Activated T-cell treated with anti-CD3 and anti-CD28 coated beads for 4 hours (primary cell): ENCODE measurements around the gene FANCE.

ENCODE experiments used
- DNase-seq: peaks from one replicate; pipeline ENCODE4 v3.0.0-alpha.2; 2020

FANCE gene

GRCh38 chr6:35468980-35469750, 17.0 kb downstream of the FANCE start:
- no peak for DNase-seq

DNA sequence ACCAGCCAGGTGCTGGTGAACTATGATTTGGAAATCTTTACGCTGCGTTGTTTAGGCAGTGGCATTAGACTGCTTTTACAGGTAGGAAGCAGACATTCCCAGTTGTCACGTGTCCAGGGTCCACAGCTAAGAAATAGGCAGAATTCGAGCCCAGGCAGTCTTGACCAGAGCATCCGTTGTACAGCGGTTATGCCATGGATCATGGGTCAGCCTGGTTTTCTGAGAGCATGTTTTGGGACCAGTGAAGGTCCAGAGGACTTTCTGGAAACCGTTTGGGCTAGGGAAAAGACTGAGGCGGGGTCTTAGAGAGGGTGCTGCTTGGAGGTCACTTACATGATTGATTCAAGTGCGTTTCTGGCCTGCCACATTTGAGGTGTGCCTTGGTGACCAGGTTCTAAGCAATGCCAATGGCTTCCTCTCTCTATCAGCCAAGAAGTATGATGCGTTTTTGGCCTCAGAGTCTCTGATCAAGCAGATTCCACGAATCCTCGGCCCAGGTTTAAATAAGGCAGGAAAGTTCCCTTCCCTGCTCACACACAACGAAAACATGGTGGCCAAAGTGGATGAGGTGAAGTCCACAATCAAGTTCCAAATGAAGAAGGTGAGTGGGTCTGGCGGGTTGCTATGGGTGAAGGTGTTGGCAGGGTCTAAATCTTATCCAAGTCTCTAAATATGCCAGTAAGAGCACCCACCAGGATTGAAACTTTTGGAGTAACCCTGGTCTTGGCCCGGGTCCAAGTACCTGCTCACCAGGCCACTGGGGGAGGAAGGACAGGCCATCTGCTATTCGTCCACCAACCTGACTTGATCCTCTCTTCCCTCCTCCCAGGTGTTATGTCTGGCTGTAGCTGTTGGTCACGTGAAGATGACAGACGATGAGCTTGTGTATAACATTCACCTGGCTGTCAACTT, 17.9 kb downstream of the FANCE start:
- DNase-seq = no peak

- no peak for DNase-seq
These were observed 18.6 kb downstream of the FANCE start for GRCh38 chr6:35470663-35471120.

DNA sequence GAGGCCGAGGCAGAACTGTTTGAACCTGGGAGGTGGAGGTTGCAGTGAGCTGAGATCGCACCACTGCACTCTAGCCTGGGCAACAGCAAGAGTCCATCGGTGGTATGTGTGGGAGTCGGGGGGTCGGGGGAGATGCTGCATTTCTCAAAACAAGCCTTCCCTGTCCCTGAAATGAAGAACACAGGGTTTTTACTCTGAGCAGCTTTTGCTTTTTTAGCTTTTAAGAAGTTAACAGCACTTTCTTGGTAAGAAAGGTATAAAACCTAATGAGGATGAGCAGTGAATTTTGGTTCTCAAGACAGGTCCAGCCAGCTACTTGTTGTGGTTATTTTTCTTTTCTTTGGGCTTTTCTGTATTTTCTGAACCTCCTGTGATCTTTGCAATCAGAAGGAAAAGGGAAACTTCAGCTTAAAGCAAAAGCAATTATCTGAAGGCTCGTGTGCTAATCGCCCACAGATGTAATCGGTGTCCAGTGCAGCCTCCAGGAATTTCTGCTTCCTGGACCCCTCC, 19.8 kb downstream of the FANCE start:
- no peak for DNase-seq

DNA sequence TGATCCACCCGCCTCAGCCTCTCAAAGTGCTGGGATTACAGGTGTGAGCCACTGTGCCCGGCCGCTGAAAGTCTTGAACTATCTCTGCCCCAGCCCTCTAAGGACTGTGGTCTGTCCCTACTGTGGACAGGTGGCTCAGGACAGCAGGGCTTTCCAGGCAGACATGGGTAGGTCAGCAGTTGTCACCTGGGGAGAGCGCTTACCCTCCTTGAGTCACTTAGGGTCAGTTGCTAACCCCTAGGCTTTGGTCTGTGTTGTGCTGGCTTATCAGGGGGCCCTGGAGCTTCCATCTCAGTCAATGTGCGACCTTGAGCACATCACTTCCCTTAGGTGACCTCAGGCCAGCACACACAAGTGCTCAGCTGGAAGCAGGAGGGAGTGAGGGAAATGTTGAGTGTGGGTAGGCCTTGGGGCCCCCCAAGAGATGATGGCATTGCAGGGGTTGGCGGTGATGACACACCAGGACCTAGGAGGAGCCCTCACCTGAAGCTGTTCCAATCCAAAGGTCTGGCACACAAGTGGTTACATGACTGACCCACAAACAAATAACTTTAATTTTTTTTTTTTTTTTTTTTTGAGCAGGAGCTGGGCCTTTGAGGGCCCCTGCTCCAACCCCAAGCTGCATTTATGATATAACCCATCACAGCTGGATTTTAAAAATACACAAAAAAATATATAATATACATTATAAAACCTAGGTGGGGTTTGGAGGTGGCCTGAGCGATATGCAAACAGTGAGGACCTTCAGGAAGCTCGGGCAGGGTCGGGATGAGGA, 21.1 kb downstream of the FANCE start:
- no peak for DNase-seq

- no peak for DNase-seq
These were observed 21.7 kb downstream of the FANCE start for GRCh38 chr6:35473850-35474130.

DNA sequence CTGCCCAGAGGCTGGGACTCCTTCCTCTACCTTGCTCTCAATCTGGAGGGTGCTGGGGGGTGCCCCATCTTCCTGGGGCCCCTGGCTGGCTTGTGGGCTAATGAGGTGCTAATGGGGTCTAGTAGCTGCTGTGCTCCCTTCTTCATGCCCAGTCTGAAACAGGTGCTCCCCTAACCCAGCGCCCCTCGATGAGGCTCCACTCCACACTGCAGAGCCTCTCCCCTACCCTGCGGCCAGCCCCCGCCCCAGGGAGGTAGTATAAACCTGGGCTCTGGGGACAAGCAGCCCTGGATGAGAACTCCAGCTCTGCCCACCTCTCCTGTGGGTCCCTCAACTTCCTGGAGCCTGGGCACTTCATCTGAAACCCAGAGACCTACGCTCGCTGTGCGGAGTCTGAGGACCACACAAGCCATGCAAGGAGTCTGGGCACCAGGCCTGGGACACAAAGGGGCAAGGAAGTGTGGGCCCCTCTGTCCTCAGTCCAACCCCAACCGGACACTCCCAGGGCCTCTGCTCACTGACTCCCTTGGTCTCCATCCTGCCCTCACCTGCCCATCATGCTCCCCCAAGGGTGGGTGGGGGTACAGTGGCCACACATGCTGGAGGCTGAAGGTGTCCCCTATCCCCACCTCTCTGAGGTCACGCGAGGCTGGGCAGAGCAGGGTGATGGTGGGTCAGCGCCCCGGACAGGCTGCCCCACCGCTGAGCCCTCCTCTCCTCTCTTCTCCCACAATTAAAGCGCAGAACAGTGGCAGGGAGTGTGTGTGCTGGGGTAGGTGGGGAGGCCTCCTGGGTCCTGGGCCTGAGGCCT, 22.2 kb downstream of the FANCE start:
- no peak for DNase-seq

DNA sequence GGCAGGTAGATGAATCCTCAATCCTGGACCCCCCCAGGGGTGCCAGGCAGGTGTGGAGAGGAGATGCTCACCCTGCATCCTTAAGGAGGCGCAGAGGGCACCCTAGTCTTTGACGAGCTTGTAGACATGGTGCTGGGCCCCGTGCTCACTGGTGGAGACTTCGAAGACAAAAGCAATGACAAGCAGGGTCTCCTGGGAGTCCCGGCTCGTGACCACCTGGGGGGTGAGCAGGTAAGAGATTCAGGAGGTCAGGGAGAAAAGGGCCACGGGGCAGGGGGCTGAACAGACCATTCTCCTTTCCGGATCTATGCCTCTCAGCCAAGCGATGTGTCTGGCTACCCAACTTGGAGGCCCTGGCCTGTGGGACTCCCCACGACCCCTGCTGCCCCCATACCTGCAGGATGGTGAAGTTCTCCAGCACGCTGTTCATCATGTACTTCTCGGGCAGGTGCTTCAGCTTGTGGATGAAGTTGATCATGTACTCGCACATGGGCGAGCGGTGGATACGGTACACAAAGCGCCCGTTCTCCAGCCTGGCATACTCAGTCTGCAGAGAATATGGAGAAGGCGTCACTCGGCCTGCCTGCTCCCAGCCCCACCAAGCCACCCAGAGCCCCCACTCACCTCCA, 22.9 kb downstream of the FANCE start:
- DNase-seq = no peak

GRCh38 chr6:35475573-35475972, 23.4 kb downstream of the FANCE start:
- no peak for DNase-seq

GRCh38 chr6:35476004-35476403, 23.9 kb downstream of the FANCE start:
- no peak for DNase-seq

GRCh38 chr6:35477028-35477427, 24.9 kb downstream of the FANCE start:
- no peak for DNase-seq

GRCh38 chr6:35477551-35478179, 25.5 kb downstream of the FANCE start:
- no peak for DNase-seq

DNA sequence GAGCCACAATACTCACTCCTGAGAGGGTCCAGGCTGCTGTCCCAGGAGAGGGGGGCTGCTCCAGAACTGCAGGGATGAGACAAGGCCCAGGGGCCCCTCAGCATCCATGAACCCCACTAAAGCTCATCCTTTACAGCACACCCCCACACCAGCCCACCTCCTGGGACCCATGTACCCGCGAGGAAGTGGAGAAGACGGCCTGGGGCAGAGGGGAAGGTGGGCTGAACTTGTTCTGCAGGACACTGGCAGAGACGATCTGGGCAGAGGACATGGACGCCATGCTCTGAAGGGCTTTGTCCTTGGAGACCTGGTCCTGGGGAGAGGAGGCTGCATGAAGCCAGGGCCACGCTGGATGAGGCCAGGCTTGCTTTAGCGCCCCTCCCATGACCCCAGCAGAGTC, 26.1 kb downstream of the FANCE start:
- DNase-seq = no peak

- no peak for DNase-seq
These were observed 28.0 kb downstream of the FANCE start for GRCh38 chr6:35480176-35480575.

GRCh38 chr6:35481226-35481625, 29.1 kb downstream of the FANCE start:
- DNase-seq = no peak

- DNase-seq = no peak
These were observed 30.9 kb downstream of the FANCE start for GRCh38 chr6:35483062-35483461.

DNA sequence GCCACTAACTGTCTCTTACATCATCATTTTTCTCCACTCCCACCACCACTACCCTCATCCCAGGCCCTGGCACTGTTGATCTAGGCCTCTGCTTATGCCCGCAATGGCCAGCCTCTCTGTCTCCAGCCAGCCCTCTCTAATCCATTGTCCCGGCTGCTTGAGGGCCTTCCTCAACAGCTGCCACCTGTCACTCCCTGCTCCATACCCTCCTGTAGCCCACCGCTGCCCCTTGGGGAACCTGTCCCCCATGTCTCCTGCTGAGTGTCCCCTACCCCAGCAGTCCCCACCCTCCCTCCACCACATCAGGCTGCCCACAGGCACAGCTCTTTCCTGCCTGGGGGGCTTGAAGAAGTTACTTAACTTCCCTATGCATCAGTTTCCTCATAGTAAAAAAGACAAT, 31.4 kb downstream of the FANCE start:
- no peak for DNase-seq

GRCh38 chr6:35483893-35484645, 31.9 kb downstream of the FANCE start:
- DNase-seq = no peak

- DNase-seq = no peak
These were observed 32.8 kb downstream of the FANCE start for GRCh38 chr6:35484921-35485392.

GRCh38 chr6:35485402-35485877, 33.3 kb downstream of the FANCE start:
- no peak for DNase-seq
